Activated effector memory CD4-positive, alpha-beta T cell treated with anti-CD3 and anti-CD28 coated beads, Interleukin-2, amount 50 U/mL, for 16 hours (primary cell): ENCODE measurements around the gene EPHA8.
A peak's percentile ranks its signal among the peaks of the same experiment; 100 is the strongest.

ENCODE experiments used
- DNase-seq: peaks from one replicate; pipeline ENCODE4 v3.0.0-alpha.2; 2020

EPHA8 gene

DNA sequence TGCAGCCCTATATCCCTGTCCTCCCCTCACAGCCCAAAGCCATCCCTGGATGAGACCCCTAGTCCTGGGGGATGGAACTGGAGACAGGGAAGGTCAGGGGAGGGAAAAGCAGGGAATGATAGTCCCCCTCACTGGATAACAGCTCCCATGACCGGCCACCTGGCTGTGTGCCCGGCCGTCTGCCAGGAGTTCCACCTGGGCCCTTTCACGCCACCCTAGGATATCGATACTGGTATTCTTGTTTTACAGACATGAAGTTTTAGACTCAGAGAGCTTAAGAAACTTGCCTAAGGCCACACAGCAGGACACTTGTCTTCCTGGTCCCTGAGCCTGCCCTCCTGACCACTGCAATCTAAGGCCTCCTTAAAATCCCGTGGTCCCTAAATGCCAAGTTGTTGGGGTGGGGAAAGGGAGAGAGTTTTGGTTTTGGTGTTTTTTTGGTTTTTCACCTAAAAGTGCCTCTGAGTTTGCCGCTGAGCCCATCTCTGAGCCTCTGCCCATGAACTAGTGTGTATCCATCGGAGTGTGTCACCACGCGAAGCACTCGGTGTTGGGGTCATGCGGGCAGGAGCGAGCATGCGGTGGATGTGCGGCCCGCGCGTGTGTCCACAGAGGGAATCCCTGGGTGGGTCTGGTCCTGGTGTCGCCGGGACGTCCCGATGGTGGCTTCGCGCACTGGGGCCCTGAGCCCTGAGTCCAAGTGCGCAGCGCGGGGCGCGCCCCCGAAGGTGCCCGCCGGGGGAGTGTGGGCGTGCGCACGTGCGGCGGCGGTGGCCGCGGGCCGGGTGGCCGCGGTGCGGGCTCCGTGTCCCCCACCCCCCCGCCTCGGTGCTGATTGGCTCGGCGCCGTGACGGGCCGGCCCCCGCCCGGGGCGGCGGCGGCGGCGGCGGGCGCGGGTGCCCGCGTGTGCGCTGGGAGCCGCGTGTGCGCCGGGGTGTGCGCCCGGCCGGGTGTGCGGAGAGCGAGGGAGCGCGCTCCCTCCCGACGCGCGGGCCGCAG is at the start of gene EPHA8:
EPHA8 (plus strand) TSS at position 906 of the 1,000 bp plus-strand sequence. CDS start 147 bp downstream, outside the sequence.
- DNase-seq: no peak

DNA sequence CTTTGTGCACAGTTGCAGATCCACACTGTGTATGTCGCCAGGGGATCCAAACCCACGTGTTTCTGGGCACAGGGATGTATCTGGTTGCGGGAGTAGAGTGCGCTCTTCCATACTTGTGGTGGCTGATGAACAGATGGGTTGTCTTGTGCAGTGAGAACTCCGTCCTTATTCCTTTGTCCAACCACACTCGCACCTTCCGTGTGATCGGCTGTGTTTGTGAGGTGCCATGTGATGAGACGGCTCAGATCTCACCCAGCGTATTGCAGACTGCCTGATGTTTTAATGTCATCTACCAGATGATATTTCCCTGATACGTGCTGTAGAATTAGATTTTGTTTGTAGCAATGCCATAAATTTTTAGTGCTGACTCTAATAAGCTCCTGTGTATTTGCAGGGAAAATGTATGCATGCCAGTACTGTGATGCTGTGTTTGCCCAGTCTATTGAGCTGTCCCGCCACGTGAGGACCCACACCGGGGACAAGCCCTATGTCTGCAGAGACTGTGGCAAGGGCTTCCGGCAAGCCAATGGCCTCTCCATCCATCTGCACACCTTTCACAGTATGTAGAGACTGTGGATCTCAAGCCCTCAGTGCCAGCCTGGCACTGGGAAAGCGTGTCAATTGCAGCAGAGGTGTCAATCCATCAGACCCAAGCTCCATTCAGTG is 46.2 kb upstream of the EPHA8 start:
- DNase-seq: no peak

DNA sequence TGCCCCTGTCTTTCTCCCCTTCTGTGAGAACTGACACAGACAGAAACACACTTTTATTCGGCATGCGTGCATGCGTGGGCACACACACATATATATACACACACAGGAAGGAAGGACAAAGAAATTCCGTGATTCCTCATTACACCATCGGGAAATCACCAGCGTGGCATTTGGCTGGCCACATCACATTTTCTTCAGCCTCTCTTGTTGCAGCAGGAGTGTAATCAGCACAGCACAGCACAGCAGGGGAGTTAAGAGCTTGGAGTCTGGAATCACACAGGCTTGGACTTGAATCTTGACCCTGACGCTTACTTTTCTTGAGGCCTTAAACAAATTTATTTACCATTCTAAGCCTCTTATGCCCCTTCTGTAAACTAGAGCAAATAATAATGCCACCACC is 45.3 kb upstream of the EPHA8 start:
- no peak for DNase-seq

DNA sequence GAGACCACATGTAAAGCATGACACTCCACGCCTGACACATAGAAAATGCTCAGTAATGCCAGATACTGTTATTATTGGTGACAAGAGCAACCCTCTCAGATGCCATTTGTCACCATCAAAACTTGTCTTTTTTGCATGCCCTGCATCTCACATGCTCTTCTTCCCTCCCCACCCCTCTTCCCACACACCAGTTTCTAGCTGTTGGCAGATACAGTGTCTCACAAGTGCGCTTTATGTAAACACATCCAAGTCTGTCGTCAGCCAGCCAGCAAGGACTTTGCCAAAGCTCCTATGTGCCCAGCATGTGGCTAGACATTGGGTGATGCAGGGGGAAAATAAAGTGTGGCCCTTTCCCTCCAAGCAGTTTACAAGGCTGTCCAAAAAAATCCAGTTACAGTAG is 44.9 kb upstream of the EPHA8 start:
- no peak for DNase-seq

- no peak for DNase-seq
Measured at GRCh38 chr1:22520871-22521270, 42.4 kb upstream of the EPHA8 start.

DNA sequence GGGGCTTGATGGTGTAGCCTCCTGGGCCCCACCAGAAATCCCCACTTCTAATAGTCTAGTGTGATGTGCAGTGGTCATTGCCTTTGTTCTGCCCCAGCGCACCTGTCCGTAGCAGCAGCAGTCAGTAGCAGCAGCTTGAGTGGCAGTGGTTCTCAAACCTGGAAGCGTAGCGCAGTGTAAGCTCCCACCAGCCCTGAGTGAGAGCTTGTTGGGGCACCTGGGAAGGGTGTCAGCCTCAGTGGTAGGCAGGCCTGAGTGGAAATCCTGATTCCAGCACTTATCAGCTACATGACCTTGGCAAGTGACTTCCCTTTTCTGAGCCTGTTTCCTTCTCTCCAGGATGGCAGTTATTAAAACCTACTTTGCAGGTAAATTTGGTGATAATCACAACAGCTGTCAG is 41.6 kb upstream of the EPHA8 start:
- no peak for DNase-seq

DNA sequence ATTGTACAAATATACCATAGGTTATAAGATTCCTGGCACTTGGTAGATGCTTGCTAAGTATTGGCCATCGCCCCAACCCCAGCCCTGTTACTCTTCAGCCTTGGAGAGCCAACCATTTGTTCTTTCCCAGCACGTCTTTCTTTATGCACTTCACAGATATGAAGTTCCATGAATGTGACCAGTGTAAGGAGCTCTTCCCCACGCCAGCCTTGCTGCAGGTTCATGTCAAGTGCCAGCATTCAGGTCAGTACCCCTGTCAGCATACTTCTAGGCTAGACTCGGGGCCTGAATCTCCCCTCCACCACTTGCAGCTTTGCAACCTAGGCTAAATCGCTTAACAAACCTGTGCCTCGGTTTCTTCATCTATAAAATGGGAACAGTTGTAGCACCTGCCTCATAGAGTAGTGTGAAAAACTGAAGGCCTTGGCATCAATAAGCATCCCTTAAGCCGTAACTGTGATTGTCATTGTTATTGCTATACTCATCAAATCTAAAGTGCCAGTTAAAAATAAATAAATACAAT is 41.0 kb upstream of the EPHA8 start:
- no peak for DNase-seq

DNA sequence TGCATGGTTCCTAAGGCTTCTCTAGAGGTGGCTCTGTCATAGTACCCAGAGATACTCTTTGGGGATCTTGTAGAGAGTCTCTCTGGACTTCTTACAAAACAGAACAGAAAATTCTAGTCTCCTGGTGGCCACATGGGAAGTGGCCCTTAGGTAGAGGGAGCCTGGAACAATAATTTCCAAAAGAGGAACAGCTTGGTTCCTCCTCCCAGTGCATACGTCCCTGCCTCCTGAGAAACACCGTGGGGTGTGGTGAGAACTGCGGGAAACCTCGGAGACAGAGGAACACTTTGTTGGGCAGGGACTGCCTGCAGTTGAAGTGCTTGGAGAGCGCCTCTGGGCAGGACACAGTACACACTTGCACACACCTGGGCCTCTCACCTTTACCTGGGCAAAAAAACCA is 38.8 kb upstream of the EPHA8 start:
- DNase-seq: no peak

DNA sequence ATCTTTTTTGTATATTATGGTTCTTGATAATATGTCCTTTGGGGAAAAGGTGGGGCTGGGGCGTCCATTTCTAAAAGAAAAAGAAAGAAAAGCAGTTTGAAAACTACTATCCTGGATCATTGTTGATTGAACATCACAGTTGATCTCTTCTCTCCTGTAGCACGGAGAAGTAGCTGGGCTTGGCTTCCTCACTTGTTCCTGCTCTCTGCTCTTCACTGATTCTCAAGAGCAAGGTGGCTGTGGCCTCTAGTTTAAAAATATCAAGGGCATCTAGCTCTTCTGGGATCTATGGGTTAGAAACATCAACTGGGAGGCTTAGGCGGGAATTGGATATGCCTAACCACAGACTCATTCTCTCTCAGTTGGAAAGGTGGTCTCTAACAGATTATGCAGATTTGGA is 38.1 kb upstream of the EPHA8 start:
- DNase-seq: no peak

DNA sequence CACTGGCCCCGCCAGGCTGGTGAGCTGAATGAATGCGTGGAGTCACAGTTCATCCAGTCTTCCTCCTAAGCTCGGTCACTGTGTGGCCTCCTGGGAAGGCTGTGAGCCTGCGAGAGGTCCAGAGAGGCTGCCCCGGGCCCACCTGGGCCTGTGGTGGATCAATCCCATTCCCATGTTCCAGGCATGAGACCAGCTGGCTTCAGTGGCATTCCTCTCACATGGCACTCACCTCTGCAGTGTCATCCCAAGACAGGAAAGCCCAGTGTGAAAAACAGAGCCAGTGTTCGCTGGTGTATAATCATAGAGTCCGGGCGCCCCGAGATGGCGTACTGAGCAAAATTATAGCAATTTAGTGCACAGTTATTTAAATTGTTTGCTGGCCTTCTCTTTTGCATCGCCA is 37.6 kb upstream of the EPHA8 start:
- no peak for DNase-seq

DNA sequence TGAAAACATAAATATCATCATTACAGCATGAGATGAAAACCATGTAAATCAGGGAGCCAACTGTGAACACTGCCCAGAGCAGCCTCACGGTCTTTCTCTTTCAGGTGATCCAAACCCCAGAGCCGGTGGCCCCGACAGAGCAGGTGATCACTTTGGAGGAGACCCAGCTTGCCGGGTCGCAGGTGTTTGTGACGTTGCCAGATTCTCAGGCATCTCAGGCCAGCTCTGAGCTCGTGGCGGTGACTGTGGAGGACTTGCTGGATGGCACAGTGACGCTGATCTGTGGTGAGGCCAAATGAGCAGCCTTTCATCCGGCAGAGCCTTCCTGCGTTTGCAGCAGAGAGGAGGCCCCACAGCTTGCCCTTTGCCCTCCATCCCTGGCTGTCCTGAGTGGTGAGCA is 37.2 kb upstream of the EPHA8 start:
- no peak for DNase-seq

GRCh38 chr1:22526677-22527076 is 36.6 kb upstream of the EPHA8 start:
- no peak for DNase-seq

- no peak for DNase-seq
Measured at GRCh38 chr1:22527122-22527521, 36.2 kb upstream of the EPHA8 start.

- DNase-seq: no peak
Measured at GRCh38 chr1:22527555-22528296, 35.6 kb upstream of the EPHA8 start.

GRCh38 chr1:22528451-22528850 is 34.8 kb upstream of the EPHA8 start:
- no peak for DNase-seq

DNA sequence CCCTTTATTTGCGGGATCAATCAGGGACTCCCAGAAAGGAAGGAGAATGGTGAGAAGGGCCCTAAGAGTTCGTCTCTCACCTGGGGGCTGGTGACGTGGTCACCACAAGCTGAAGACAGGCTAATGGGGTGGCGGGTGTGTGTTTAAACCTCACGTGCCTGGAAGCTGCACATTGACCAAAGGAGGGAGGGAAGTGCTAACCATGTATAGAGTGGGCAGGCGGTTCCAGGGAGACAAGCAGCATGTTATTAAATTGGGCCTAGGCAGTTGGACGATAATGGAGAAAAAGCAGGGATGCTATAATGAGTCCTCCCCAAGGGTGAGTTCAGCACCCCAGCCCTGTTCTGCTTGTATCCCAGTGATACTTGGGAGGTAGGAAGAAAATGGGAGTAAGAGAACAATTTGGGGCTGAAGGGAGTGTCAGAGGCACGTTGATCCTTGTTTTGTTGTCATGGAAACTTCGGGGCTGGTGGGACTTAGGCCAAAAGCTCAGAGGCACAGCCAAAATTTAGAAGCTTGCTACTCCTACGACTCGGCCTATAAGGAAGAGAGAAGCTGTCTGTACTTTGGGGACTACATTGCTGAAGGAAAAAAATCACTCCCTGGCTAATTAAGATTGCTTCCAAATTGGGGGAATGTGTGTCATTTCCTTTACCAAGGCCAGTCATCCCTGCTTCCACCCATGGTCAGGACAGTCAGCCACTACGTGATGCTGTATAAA is 33.2 kb upstream of the EPHA8 start:
- peak; percentile 16 for DNase-seq

DNA sequence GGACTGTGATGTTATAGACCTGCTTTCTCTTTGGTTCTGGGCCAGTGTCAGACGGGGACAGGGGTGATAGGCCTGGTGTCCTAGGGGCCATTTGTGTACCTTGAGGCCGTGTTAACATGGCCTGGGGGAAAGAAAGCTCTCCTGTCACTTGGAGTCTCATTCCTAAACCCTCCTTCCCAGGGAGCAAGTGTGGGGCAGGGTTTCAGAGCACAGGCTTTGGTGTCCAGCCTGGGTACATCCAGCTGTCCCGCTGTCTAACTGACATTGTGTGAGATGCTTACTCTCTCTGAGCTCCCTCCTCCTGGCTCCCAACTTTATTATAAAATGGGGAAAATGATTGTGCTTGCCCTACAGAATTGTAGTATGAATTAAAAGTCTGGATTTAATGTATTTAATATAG is 32.6 kb upstream of the EPHA8 start:
- DNase-seq: peak; percentile 34

GRCh38 chr1:22531251-22531650 is 32.0 kb upstream of the EPHA8 start:
- DNase-seq: no peak

DNA sequence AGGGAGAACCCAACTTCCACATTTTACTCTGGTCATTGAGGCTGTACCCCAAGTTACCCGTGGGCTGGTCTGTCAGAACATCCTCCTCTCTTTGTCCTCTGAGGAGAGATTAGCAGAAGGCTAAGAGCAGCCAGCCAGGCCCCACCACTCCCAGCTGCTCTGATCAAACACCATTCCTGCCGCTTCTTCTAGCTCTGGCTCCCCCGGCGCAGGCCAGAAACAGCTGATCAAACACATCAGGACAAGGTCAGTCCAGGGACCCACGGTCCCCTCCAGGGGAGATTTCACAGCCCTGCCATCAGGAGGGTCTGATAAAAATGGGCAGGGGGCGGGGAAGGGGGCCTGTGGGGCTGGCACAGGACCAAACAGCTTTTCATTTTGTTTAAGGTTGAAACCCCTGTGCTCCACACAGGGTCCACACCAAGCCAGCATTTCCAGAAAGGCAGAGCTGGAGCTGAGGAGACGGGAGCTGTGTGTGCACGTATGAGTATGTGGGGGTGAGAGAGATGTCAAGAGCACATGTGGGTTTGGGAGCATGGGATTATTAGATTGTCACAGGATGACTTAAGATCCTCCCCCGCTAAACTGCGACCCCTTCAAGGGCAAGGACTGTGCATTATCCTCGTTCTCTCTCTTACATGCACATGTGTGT is 29.9 kb upstream of the EPHA8 start:
- no peak for DNase-seq

- no peak for DNase-seq
Measured at GRCh38 chr1:22534951-22535350, 28.3 kb upstream of the EPHA8 start.

GRCh38 chr1:22535399-22535798 is 27.9 kb upstream of the EPHA8 start:
- DNase-seq: no peak

- DNase-seq: no peak
Measured at GRCh38 chr1:22536506-22536905, 26.8 kb upstream of the EPHA8 start.
